Left colon (tissue), 2 donors: ENCODE data around the gene TM4SF20. TPM values are rescaled to one million over a fixed set of nuclear protein-coding genes. Genes with fewer than 3 reads are reported as not detected.
"Not testable (repeated sequence)": the region's sequence is repeated elsewhere in the genome, so short reads cannot be mapped to it uniquely, and the experiment has no call there.

Source experiments
- ATAC-seq: fragments of 200-7000 bp; cut with Tn5 transposase; one replicate; pipeline ENCODE4 v1.9.1; 2020; ENCODE audit warnings: mild to moderate bottlenecking, moderate library complexity
- DNase-seq, 2 donors: peaks; one replicate each; pipeline ENCODE4 v3.0.0-alpha.2; 2020
- intact Hi-C, 2 donors: fragments of 100-400 bp; cut with DNase I in 1 of 2; cut with micrococcal nuclease in 1 of 2; formaldehyde crosslinking; loops; one replicate each; pipeline versions ENCODE4 v1.11.2 to v1.14.0; 2022; cut with DNase I, micrococcal nuclease
- total RNA-seq, 2 donors: library from RNA; stranded (reverse); fragmentation: NEBNext Ultra II Directional; extraction: Animal tissue kit (Norgen Biotek cat#: 25700); gene quantifications; one replicate each; pipeline ENCODE4 v1.2.1, GENCODE V29; 2021
- donor health status: DM: no; HTN: no; CAD: no.
- donor health status: DM: yes; HTN: yes; CAD: no.

The TM4SF20 gene
- total RNA-seq, 2 donors from 2014 or later = 3.8 to 54.3 TPM

DNA sequence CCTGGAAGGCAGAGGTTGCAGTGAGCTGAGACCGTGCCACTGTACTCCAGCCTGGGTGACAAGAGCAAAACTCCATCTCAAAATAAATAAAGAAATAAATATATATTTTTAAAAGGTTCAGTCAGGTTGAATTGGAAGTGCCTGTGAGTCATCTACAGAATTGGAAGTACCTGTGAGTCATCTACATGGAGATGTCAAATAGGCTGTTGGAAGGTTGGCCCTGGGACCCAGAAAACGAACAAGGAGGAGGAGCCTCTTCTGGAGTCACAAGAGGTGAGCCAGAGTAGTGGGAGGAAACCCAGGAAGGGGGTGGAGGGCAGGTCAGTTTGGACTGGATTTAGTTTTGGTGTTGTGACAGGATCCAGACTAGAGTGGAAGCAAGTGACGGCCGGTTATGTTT is 23.9 kb upstream of the TM4SF20 start:
- no peak for ATAC-seq
- DNase-seq = no peak
- intact Hi-C loops = loop anchor here in 1 of 2 donors (10.0 kb wide), 1 partner anchor 362 kb away; no protein-coding TSS in a partner anchor

- intact Hi-C loops = loop anchor here in 1 of 2 donors (10.0 kb wide), 1 partner anchor 362 kb away; no protein-coding TSS in a partner anchor
- DNase-seq = no peak
- ATAC-seq = no peak
These were observed 23.2 kb upstream of the TM4SF20 start for GRCh38 chr2:227402321-227402720.

GRCh38 chr2:227401550-227401949 is 22.4 kb upstream of the TM4SF20 start:
- no peak for ATAC-seq
- no peak for DNase-seq
- intact Hi-C loops = loop anchor here in 1 of 2 donors (10.0 kb wide), 1 partner anchor 363 kb away; no protein-coding TSS in a partner anchor

- intact Hi-C loops = no loop called here
- ATAC-seq = peak; percentile 74
- no peak for DNase-seq
These were observed 19.9 kb upstream of the TM4SF20 start for GRCh38 chr2:227398684-227399670.

DNA sequence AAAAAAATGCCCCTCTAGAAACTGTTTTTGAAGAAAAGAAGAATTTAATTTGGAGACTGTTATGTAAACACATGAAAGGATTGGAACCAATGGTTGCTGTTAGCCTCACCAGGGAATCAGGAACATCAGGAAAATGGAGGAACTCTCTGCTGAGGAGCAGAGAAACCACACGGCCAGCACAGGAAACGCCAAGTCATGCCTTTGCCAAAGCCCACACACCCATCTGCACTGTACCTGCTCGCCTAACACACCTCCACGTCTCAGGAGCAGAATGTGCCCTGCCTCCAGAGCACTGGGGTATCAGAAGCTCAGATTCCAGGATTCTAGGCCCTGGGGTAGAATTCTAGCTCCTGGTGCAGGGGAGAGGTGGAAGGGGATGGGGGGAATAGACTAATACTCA is 18.5 kb upstream of the TM4SF20 start:
- intact Hi-C loops = no loop called here
- DNase-seq (no peak), ATAC-seq (no peak)

GRCh38 chr2:227395556-227395955 is 16.4 kb upstream of the TM4SF20 start:
- peak; percentile 43 for ATAC-seq

GRCh38 chr2:227394401-227394800 is 15.3 kb upstream of the TM4SF20 start:
- intact Hi-C loops = no loop called here
- DNase-seq (no peak), ATAC-seq (no peak)

More at GRCh38 chr2:227395556-227395955, 16.4 kb upstream of the TM4SF20 start:
- DNase-seq = no peak
- intact Hi-C loops = no loop called here

- intact Hi-C loops = no loop called here
- ATAC-seq (no peak), DNase-seq (no peak)
These were observed 11.6 kb upstream of the TM4SF20 start for GRCh38 chr2:227390468-227391256.

DNA sequence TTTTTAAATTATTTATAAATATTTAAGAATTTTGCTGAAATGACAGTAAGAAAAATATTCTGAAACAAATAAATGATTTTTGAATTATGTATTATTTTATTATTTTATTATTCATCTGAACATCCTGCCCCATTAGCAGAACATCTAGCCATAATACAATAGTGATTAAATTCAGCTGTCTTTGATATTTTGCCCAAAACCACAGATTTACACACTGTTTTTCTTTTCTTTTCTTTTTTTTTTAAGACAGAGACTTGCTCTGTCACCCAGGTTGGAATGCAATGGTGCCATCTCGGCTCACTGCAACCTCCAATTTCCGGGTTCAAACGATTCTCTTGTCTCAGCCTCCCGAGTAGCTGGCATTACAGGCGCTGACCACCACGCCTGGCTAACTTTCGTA is 10.6 kb upstream of the TM4SF20 start:
- intact Hi-C loops = no loop called here
- ATAC-seq (no peak), DNase-seq (no peak)

- no peak for ATAC-seq
- intact Hi-C loops = no loop called here
- DNase-seq = no peak
These were observed 10.1 kb upstream of the TM4SF20 start for GRCh38 chr2:227389231-227389630.

GRCh38 chr2:227388537-227389011 is 9.5 kb upstream of the TM4SF20 start:
- intact Hi-C loops = no loop called here
- no peak for ATAC-seq
- no peak for DNase-seq

DNA sequence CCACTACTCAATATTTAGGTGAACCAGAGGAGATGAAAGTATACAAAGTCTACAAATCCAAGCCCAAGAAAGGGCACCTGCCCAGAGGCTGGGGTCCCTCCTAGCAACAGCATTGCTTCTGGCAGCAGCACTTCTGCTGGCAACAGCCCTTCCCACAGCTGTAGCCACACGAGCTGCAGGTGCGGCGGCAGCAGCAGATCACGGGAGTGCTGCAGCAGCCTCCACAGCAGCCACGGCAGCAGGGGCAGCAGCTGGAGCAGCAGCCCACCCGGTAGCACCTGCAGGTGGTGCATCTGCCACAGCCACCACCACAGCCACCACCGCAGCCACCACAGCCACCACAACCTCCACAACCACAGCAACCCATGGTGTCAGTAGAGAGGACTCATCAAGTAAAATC is 8.5 kb upstream of the TM4SF20 start, which contains the start of gene SCYGR1:
SCYGR1 (minus strand) TSS at position 367 of the 400 bp plus-strand sequence; CDS start at position 367, 0 bp downstream.
- intact Hi-C loops, ATAC-seq, DNase-seq: not testable (repeated sequence)

DNA sequence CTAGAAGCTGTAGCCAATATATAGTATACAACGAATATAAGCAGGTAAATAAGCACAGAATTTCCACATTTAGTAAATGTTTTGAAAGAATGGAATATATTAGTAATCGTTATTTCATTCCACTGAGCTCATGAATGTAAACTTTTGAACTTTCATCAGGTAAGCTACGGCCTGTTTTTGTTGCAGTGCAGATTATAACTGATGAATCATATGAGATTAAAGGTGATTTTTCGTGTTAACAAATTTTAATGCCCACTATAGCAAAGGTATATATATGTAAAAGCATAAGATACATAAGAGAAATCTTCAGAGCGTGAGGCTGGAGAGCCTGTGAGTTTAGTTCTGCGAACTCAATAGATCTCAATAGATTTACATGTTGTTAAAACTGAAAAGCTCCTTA is 7.5 kb upstream of the TM4SF20 start:
- no peak for DNase-seq
- intact Hi-C loops = no loop called here
- no peak for ATAC-seq

- DNase-seq (no peak), ATAC-seq (no peak)
- intact Hi-C loops = no loop called here
These were observed 4.6 kb upstream of the TM4SF20 start for GRCh38 chr2:227383686-227384085.

GRCh38 chr2:227382241-227382835 is 3.2 kb upstream of the TM4SF20 start:
- DNase-seq, ATAC-seq, intact Hi-C loops: not testable (repeated sequence)

DNA sequence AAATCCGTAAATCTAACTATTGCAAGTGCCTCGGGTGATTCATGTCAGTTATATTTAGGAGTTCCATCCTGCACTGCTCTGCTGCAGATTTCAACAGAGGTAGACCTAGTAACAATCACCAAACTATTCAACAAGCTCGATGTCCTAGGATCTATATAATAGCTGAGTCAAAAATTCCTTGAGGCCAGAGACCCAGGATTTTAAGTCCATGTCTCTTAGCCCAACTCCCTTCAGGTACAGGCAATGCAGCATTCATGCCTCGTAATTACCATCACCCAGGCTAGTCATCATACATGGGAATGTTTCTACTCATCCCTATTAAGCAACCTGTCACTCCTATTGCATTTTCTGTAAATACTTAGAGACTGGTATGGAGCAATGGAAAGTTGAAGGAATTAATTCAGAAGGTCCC is 729 bp downstream of the TM4SF20 start:
- intact Hi-C loops = no loop called here
- no peak for ATAC-seq

DNA sequence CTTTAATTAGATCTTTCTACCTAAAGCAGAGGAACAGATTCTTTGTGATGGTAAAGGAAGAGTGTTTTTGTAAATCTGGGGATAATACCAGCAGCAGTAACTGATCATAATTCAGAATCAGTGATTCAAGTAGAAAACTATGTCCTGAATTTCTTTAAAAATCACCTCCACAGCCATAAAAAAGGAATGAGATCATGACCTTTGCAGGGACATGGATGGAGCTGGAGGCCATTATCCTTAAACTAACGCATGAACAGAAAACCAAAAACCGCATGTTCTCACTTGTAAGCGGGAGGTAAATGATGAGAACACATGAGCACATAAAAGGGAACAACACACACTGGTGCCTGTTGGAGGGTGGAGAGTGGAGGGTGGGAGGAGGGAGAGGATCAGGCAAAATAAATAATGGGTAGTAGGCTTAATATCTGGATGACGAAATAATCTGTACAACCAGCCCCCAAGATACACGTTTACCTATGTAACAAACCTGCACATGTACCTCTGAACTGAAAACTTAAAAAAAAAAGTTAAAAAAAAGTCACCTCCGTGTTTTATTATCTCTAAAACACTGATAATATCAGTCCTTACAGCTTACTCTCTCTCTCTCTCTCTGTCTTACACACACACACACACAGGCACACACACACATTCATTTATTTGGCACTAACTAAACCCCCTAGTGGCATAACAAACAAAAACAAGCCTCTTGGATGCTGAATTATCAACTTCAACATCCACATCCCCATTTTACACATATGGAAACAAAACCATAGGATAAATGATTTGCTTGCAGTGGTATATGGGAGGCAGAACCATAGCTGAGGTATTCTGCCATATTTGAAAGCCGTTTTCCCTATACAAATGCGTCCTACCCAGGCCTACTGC is 1.4 kb downstream of the TM4SF20 start:
- DNase-seq = no peak
- ATAC-seq = no peak
- intact Hi-C loops = no loop called here

More for the DNA sequence above, 729 bp downstream of the TM4SF20 start:
- no peak for DNase-seq
